Measurements from ENCODE around the gene SYNGAP1. TPM values are rescaled to one million over a fixed set of nuclear protein-coding genes. Genes with fewer than 3 reads are reported as not detected.

Gene SYNGAP1
- total RNA-seq, 4 donors from 2014 or later: 0.71 to 2.3 (median 1.3) TPM

GRCh38 chr6:33458676-33459075 is 38.8 kb downstream of the SYNGAP1 start:
- TF ChIP-seq CTCF (IDR thresholded peaks at IDR 0.05 in 4 of 5, conservative IDR thresholded peaks at IDR 0.05 in 1 of 5) (no peak), POLR2A (IDR thresholded peaks at IDR 0.05) (no peak)
- intact Hi-C loops (cut with DNase I; ENCODE audit: low total_unique reads): loop anchor here (10.0 kb wide), 1 partner anchor 116 kb away; no protein-coding TSS in a partner anchor
- in situ Hi-C loops (cut with MboI; ENCODE audit: low sequenced_read_pairs in 4 of 4): no loop called here

GRCh38 chr6:33459226-33459625 is 39.4 kb downstream of the SYNGAP1 start:
- no peak for ATAC-seq
- intact Hi-C loops (cut with DNase I; ENCODE audit: low total_unique reads): loop anchor here (10.0 kb wide), 1 partner anchor 116 kb away; no protein-coding TSS in a partner anchor
- in situ Hi-C loops (cut with MboI; ENCODE audit: low sequenced_read_pairs in 4 of 4): no loop called here
- no peak overlapping the region for H3K4me3 ChIP-seq
- no peaks in the 10 kb centered on the region for H3K27me3 ChIP-seq
- DNase-seq: no peak
- no peak overlapping the region for H3K27ac ChIP-seq
- TF ChIP-seq POLR2A (IDR thresholded peaks at IDR 0.05): no peak
- no peak for TF ChIP-seq CTCF (IDR thresholded peaks at IDR 0.05 in 4 of 5, conservative IDR thresholded peaks at IDR 0.05 in 1 of 5)
- H3K9me3 ChIP-seq: no peaks in the 10 kb centered on the region
- peaks cover 0 to 16% of the 10 kb centered on the region in 2 donors for H3K36me3 ChIP-seq
- H3K4me1 ChIP-seq: peaks cover 7 to 9% of the 10 kb centered on the region in 2 donors

More at GRCh38 chr6:33458676-33459075, 38.8 kb downstream of the SYNGAP1 start:
- Histone ChIP-seq H3K27me3 (no peaks in the 10 kb centered on the region), H3K9me3 (no peaks in the 10 kb centered on the region), H3K36me3 (peaks cover 0 to 16% of the 10 kb centered on the region in 2 donors), H3K27ac (no peak overlapping the region), H3K4me1 (peaks cover 7 to 11% of the 10 kb centered on the region in 2 donors), H3K4me3 (no peak overlapping the region)
- ATAC-seq (no peak), DNase-seq (no peak)

- no peaks in the 10 kb centered on the region for H3K27me3 ChIP-seq
- H3K27ac ChIP-seq: no peak overlapping the region
- H3K4me3 ChIP-seq: no peak overlapping the region
- TF ChIP-seq CTCF (IDR thresholded peaks at IDR 0.05 in 4 of 5, conservative IDR thresholded peaks at IDR 0.05 in 1 of 5) (no peak), POLR2A (IDR thresholded peaks at IDR 0.05) (no peak)
- ATAC-seq: no peak
- no peaks in the 10 kb centered on the region for H3K9me3 ChIP-seq
- no peak for DNase-seq
- no peaks in the 10 kb centered on the region for H3K4me1 ChIP-seq
- H3K36me3 ChIP-seq: no peaks in the 10 kb centered on the region
- intact Hi-C loops (cut with DNase I; ENCODE audit: low total_unique reads) (no loop called here), in situ Hi-C loops (cut with MboI; ENCODE audit: low sequenced_read_pairs in 4 of 4) (no loop called here)
Observed at GRCh38 chr6:33466075-33466735, 46.3 kb downstream of the SYNGAP1 start.

- in situ Hi-C loops (cut with MboI; ENCODE audit: low sequenced_read_pairs in 4 of 4): no loop called here
- H3K4me3 ChIP-seq: no peak overlapping the region
- DNase-seq (no peak), ATAC-seq (no peak)
- no peaks in the 10 kb centered on the region for H3K27me3 ChIP-seq
- no peaks in the 10 kb centered on the region for H3K9me3 ChIP-seq
- no peak overlapping the region for H3K27ac ChIP-seq
- H3K36me3 ChIP-seq: no peaks in the 10 kb centered on the region
- intact Hi-C loops (cut with DNase I; ENCODE audit: low total_unique reads): no loop called here
- no peaks in the 10 kb centered on the region for H3K4me1 ChIP-seq
- TF ChIP-seq POLR2A (IDR thresholded peaks at IDR 0.05): no peak
- no peak for TF ChIP-seq CTCF (IDR thresholded peaks at IDR 0.05 in 4 of 5, conservative IDR thresholded peaks at IDR 0.05 in 1 of 5)
Observed at GRCh38 chr6:33467091-33467490, 47.2 kb downstream of the SYNGAP1 start.

Measured in gastrocnemius medialis (tissue), 4 donors.